ENCODE results near the gene CNTN4.

CNTN4 gene

GRCh38 chr3:2655229-2655701 lies 556.6 kb downstream of the CNTN4 start:
- Histone ChIP-seq H3K4me3 (ENCODE audit: low read depth, low read length) (no peak overlapping the region), H3K27me3 (replicated peaks) (no peaks in the 10 kb centered on the region), H3K27ac (no peak overlapping the region), H3K36me3 (replicated peaks) (no peaks in the 10 kb centered on the region)
- in situ Hi-C loops (cut with HindIII; ENCODE audit: low pct_ligation_motif_present, low sequenced_read_pairs), result no loop called here
- no peak for DNase-seq
- no peak for TF ChIP-seq CTCF (IDR thresholded peaks at IDR 0.05; ENCODE audit: low read depth, low read length, missing control alignments)

- no peak for TF ChIP-seq CTCF (IDR thresholded peaks at IDR 0.05; ENCODE audit: low read depth, low read length, missing control alignments)
- no peaks in the 10 kb centered on the region for H3K27me3 ChIP-seq (replicated peaks)
- in situ Hi-C loops (cut with HindIII; ENCODE audit: low pct_ligation_motif_present, low sequenced_read_pairs), result no loop called here
- no peak overlapping the region for H3K4me3 ChIP-seq (ENCODE audit: low read depth, low read length)
- no peak overlapping the region for H3K27ac ChIP-seq
- DNase-seq, result no peak
- no peaks in the 10 kb centered on the region for H3K36me3 ChIP-seq (replicated peaks)
Observed at GRCh38 chr3:2656806-2657777, 558.4 kb downstream of the CNTN4 start.

GRCh38 chr3:2657971-2658370 lies 559.3 kb downstream of the CNTN4 start:
- no peak for DNase-seq

GRCh38 chr3:2659896-2660295 lies 561.2 kb downstream of the CNTN4 start:
- Histone ChIP-seq H3K27me3 (replicated peaks) (no peaks in the 10 kb centered on the region), H3K4me3 (ENCODE audit: low read depth, low read length) (no peak overlapping the region), H3K36me3 (replicated peaks) (no peaks in the 10 kb centered on the region), H3K27ac (no peak overlapping the region)
- in situ Hi-C loops (cut with HindIII; ENCODE audit: low pct_ligation_motif_present, low sequenced_read_pairs), result no loop called here
- TF ChIP-seq CTCF (IDR thresholded peaks at IDR 0.05; ENCODE audit: low read depth, low read length, missing control alignments), result no peak
- no peak for DNase-seq

More at GRCh38 chr3:2657971-2658370, 559.3 kb downstream of the CNTN4 start:
- Histone ChIP-seq H3K4me3 (ENCODE audit: low read depth, low read length) (no peak overlapping the region), H3K36me3 (replicated peaks) (no peaks in the 10 kb centered on the region), H3K27ac (no peak overlapping the region), H3K27me3 (replicated peaks) (no peaks in the 10 kb centered on the region)
- in situ Hi-C loops (cut with HindIII; ENCODE audit: low pct_ligation_motif_present, low sequenced_read_pairs), result no loop called here
- no peak for TF ChIP-seq CTCF (IDR thresholded peaks at IDR 0.05; ENCODE audit: low read depth, low read length, missing control alignments)

GRCh38 chr3:2661078-2661477 lies 562.4 kb downstream of the CNTN4 start:
- no peak for DNase-seq
- in situ Hi-C loops (cut with HindIII; ENCODE audit: low pct_ligation_motif_present, low sequenced_read_pairs), result no loop called here
- no peaks in the 10 kb centered on the region for H3K36me3 ChIP-seq (replicated peaks)
- no peak for TF ChIP-seq CTCF (IDR thresholded peaks at IDR 0.05; ENCODE audit: low read depth, low read length, missing control alignments)
- H3K4me3 ChIP-seq (ENCODE audit: low read depth, low read length), result no peak overlapping the region
- no peak overlapping the region for H3K27ac ChIP-seq
- H3K27me3 ChIP-seq (replicated peaks), result no peaks in the 10 kb centered on the region

Data from brain microvascular endothelial cell (primary cell).